ENCODE results near the gene SLC16A10. TPM values are rescaled to one million over a fixed set of nuclear protein-coding genes. Genes with fewer than 3 reads are reported as not detected.

The SLC16A10 gene
- total RNA-seq, 6 donors from 2014 or later, result 8.7 to 94.4 (median 18.9) TPM

DNA sequence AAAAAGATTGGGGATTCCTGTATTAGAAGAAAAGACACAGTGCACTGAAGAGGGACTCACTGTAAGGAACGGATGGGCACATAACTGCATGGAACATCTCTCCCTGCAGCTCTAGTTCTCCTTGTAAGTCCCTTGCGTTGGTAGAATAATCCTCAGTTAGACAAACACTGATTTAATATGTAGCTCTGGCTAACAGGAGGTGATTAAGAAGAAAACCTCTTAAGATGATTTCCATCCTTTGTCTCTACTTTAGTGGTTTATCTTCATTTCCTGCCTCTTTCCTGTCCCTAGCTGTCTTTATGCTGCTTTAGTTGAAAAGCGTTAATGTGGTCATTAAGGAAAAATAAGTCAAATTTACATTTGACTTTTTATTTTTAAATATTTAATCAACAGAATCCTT lies 86.6 kb downstream of the SLC16A10 start:
- Histone ChIP-seq H3K9me3 (no peaks in the 10 kb centered on the region), H3K4me3 (no peak overlapping the region), H3K27ac (no peak overlapping the region), H3K4me1 (no peaks in the 10 kb centered on the region), H3K27me3 (no peaks in the 10 kb centered on the region), H3K36me3 (no peaks in the 10 kb centered on the region)
- WGBS, 2 donors, result 53 to 60% methylated on average over 3 of the region's 3 CpGs
- ATAC-seq (ENCODE audit: low FRiP score in 2 of 2) (no peak), DNase-seq (no peak)
- TF ChIP-seq POLR2A (IDR thresholded peaks at IDR 0.05), result no peak

DNA sequence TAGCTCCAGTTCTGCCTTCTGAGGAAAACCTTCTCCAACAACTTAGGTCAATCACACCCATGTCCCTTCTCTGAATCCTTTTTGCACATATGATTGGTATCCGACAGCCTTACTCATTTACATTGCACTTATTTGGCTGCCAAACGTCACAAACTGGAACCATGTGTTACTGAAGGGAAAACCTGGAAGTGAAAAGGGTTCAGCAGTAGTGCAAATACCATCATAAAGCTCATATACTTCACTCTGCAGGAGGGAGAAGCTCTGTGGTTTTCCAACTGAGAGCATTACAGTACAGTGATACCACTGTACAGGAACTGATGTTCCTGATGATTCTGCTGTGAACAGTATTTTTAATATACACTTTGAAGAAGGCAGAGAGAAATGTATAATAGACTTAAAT lies 87.8 kb downstream of the SLC16A10 start:
- DNase-seq, result no peak
- H3K4me1 ChIP-seq, result no peaks in the 10 kb centered on the region
- TF ChIP-seq POLR2AphosphoS5 (IDR thresholded peaks at IDR 0.05), result no peak
- TF ChIP-seq POLR2A (IDR thresholded peaks at IDR 0.05), result no peak
- no peak for TF ChIP-seq EP300 (IDR thresholded peaks at IDR 0.05)
- TF ChIP-seq, protein P1, sequence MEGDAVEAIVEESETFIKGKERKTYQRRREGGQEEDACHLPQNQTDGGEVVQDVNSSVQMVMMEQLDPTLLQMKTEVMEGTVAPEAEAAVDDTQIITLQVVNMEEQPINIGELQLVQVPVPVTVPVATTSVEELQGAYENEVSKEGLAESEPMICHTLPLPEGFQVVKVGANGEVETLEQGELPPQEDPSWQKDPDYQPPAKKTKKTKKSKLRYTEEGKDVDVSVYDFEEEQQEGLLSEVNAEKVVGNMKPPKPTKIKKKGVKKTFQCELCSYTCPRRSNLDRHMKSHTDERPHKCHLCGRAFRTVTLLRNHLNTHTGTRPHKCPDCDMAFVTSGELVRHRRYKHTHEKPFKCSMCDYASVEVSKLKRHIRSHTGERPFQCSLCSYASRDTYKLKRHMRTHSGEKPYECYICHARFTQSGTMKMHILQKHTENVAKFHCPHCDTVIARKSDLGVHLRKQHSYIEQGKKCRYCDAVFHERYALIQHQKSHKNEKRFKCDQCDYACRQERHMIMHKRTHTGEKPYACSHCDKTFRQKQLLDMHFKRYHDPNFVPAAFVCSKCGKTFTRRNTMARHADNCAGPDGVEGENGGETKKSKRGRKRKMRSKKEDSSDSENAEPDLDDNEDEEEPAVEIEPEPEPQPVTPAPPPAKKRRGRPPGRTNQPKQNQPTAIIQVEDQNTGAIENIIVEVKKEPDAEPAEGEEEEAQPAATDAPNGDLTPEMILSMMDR (IDR thresholded peaks at IDR 0.05), result no peak
- WGBS, 2 donors, result 71 to 74% methylated on average over 2 of the region's 2 CpGs
- H3K4me3 ChIP-seq, result no peak overlapping the region
- no peaks in the 10 kb centered on the region for H3K36me3 ChIP-seq
- H3K27me3 ChIP-seq, result no peaks in the 10 kb centered on the region
- no peaks in the 10 kb centered on the region for H3K9me3 ChIP-seq
- H3K27ac ChIP-seq, result no peak overlapping the region
- ATAC-seq (ENCODE audit: low FRiP score in 2 of 2), result no peak

DNA sequence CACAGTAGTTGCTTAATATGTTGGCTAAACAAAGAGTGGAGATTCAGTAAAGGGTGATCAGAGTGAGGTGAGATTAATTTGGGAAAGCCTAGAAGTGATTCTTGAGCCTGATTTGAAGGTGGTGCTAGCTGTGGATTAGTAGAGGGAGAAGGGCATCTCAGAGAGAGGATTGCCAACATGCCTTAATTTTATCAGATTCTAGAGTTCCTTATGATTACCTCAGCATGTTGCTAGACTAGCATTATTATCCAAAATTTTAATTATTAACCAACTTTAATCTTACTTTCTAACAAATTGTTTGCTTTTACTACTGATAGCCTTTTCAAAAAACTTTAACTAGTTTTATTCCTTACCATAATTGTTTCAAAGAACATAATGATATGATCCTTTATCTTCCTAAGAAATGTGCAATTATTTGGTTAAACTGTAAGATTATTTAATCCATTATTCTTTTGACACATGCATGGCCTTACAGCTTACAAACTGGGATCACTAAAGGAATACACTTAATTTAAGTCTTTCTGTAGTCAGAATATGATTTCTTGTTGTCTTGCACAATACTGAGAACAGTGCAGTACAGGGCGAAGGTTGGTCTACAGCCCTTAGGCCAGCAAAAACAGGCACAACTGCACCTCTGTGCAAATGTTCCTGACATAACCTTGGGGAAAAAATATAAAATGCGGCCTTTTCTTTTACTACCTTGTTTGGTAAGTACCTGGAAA lies 88.9 kb downstream of the SLC16A10 start:
- Histone ChIP-seq H3K27me3 (no peaks in the 10 kb centered on the region), H3K4me3 (no peak overlapping the region), H3K27ac (no peak overlapping the region), H3K4me1 (no peaks in the 10 kb centered on the region), H3K36me3 (no peaks in the 10 kb centered on the region), H3K9me3 (no peaks in the 10 kb centered on the region)
- DNase-seq, result no peak
- WGBS, 2 donors, result 93 to 96% methylated on average over 2 of the region's 2 CpGs
- TF ChIP-seq POLR2A (IDR thresholded peaks at IDR 0.05), result no peak
- no peak for TF ChIP-seq POLR2AphosphoS5 (IDR thresholded peaks at IDR 0.05)
- TF ChIP-seq, protein P1 (IDR thresholded peaks at IDR 0.05), result no peak
- TF ChIP-seq EP300 (IDR thresholded peaks at IDR 0.05), result no peak
- no peak for ATAC-seq (ENCODE audit: low FRiP score in 2 of 2)

DNA sequence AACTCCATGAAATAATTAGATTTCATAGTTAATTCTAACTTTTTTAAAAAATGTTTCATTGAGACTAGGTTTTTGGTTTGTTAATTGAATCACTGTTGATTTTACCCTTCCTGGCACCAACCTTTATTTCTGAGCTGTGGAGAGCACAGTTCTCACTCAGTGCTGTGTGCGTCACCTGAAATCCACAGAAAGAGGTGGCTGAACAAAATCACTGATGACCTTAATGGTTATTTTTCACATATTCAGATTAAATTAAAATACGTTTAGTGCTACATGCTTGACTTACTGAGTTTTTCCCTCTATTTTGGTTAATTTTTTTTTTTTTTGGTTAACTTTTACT lies 89.4 kb downstream of the SLC16A10 start:
- no peaks in the 10 kb centered on the region for H3K9me3 ChIP-seq
- WGBS, 2 donors, result 93 to 95% methylated on average over 2 of the region's 2 CpGs
- no peaks in the 10 kb centered on the region for H3K36me3 ChIP-seq
- no peaks in the 10 kb centered on the region for H3K27me3 ChIP-seq
- no peak overlapping the region for H3K4me3 ChIP-seq
- no peak overlapping the region for H3K27ac ChIP-seq
- H3K4me1 ChIP-seq, result no peaks in the 10 kb centered on the region
- DNase-seq (no peak), ATAC-seq (ENCODE audit: low FRiP score in 2 of 2) (no peak)
- TF ChIP-seq POLR2AphosphoS5 (IDR thresholded peaks at IDR 0.05) (no peak), POLR2A (IDR thresholded peaks at IDR 0.05) (no peak), EP300 (IDR thresholded peaks at IDR 0.05) (no peak)
- TF ChIP-seq, protein P1 (IDR thresholded peaks at IDR 0.05), result no peak

DNA sequence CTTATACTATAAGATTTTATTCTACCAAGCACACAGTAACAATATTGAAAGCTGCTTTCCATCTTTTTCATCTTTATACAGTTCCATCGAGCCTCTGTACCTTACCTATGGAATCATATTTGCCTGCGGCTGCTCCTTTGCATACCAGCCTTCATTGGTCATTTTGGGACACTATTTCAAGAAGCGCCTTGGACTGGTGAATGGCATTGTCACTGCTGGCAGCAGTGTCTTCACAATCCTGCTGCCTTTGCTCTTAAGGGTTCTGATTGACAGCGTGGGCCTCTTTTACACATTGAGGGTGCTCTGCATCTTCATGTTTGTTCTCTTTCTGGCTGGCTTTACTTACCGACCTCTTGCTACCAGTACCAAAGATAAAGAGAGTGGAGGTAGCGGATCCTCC lies 89.8 kb downstream of the SLC16A10 start:
- no peaks in the 10 kb centered on the region for H3K36me3 ChIP-seq
- no peaks in the 10 kb centered on the region for H3K9me3 ChIP-seq
- no peaks in the 10 kb centered on the region for H3K27me3 ChIP-seq
- ATAC-seq (ENCODE audit: low FRiP score in 2 of 2) (no peak), DNase-seq (no peak)
- H3K4me3 ChIP-seq, result no peak overlapping the region
- H3K4me1 ChIP-seq, result no peaks in the 10 kb centered on the region
- TF ChIP-seq POLR2AphosphoS5 (IDR thresholded peaks at IDR 0.05) (no peak), POLR2A (IDR thresholded peaks at IDR 0.05) (no peak), EP300 (IDR thresholded peaks at IDR 0.05) (no peak)
- TF ChIP-seq, protein P1 (IDR thresholded peaks at IDR 0.05), result no peak
- WGBS, 2 donors, result 92 to 93% methylated on average over 6 of the region's 6 CpGs
- H3K27ac ChIP-seq, result no peak overlapping the region

Data from upper lobe of left lung (tissue), 6 donors.